Measurements from ENCODE around the gene ENPP7.

DNA sequence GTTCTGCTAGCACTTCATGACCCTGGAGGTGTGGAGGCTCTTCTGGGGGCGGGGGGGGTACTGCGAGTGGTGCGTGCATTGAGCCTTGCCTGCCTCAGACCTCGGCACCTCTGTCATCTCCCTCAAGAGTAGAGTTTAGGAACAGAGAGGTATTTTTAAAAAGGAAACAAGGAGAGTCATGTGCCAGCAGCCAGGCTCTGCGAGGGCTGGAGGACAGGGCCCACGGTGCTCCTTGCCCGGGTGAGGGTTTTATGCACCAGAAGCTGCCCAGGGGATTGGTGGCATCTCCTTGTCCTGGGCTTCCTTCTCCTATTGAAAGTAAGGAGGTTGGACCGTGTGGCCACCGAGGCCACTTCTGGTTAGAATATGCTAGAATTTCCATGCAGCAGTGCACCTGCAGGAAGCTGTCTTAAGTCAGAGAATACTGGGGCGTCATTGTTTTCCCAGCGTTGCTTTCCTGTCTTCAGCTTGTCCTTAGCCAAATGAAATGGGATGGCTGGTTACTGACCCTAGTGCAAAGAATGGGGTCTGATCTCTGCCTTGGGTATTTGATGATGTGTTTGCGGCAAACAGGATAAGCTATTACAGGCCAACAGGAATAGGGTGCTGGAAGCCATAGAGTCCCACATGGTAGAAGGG, 50.4 kb downstream of the ENPP7 start:
- TF ChIP-seq, protein P1, sequence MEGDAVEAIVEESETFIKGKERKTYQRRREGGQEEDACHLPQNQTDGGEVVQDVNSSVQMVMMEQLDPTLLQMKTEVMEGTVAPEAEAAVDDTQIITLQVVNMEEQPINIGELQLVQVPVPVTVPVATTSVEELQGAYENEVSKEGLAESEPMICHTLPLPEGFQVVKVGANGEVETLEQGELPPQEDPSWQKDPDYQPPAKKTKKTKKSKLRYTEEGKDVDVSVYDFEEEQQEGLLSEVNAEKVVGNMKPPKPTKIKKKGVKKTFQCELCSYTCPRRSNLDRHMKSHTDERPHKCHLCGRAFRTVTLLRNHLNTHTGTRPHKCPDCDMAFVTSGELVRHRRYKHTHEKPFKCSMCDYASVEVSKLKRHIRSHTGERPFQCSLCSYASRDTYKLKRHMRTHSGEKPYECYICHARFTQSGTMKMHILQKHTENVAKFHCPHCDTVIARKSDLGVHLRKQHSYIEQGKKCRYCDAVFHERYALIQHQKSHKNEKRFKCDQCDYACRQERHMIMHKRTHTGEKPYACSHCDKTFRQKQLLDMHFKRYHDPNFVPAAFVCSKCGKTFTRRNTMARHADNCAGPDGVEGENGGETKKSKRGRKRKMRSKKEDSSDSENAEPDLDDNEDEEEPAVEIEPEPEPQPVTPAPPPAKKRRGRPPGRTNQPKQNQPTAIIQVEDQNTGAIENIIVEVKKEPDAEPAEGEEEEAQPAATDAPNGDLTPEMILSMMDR (conservative IDR thresholded peaks at IDR 0.05; ENCODE audit: low read length): no peak
- TF ChIP-seq EZH2phosphoT487 (IDR thresholded peaks at IDR 0.05; ENCODE audit: borderline replicate concordance): no peak
